SK-N-MC (cell line): ENCODE data around the gene CLASP2.

ENCODE experiments used
- EZH2 ChIP-seq: fragments of 200-600 bp; sonication (generic); IDR thresholded peaks from one replicate; pipeline ENCODE4 v1.6.1; 2017; ENCODE audit warnings: antibody characterized with exemption
- POLR2AphosphoS5 ChIP-seq: IDR thresholded peaks from 2 replicates; pipeline ENCODE4 v1.6.1; 2012; ENCODE audit warnings: mild to moderate bottlenecking, low read depth, low read length, borderline replicate concordance

DNA sequence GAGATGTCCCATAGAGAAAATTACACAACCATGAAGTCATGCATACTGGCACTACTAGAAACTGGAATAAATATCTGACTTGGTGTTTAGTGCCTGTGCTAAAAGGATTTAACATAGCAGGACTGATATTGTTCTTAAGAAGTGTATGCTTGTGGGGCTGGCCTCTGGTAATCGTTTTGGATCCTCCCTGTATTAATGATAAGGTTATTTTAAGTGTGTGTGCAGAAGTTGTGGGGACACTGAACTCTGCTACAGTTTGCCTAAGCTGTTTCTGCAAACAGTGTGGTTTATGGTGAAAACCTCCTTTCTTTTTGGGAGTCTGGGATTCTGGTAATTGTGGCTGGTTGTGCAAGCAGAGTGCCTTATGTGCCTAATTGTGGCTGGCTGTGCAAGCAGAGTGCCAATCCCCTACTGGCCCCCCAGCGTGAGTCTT is 120.8 kb downstream of the CLASP2 start:
- TF ChIP-seq POLR2AphosphoS5 (no peak), EZH2 (no peak)
